ENCODE results near the gene RBM3. TPM values are rescaled to one million over a fixed set of nuclear protein-coding genes. Genes with fewer than 3 reads are reported as not detected.

Gene RBM3
- total and polyA plus RNA-seq, 2 donors (not counting 1 experiment from before 2014, with no cell fraction given), result 52.7 to 464 TPM

- H3K79me2 ChIP-seq (ENCODE audit: control insufficient read depth, insufficient read depth, low read length), result peaks cover 25% of the 10 kb centered on the region
- H4K20me1 ChIP-seq (ENCODE audit: control insufficient read depth, extremely low read depth, insufficient read depth, low read length), result no peaks in the 10 kb centered on the region
- peaks cover 2% of the 10 kb centered on the region for H3K4me1 ChIP-seq (ENCODE audit: control insufficient read depth, extremely low read depth, insufficient read depth, low read length)
- H3K27me3 ChIP-seq (ENCODE audit: control insufficient read depth, insufficient read depth, low read length), result no peaks in the 10 kb centered on the region
- H3K4me3 ChIP-seq (replicated peaks in 1 of 4; ENCODE audit: control extremely low read depth in 1 of 4, insufficient read depth in 1 of 4, low read depth in 3 of 4, low read length in 4 of 4), result no peak overlapping the region
- no peak overlapping the region for H2AFZ ChIP-seq (ENCODE audit: low read length)
- no peak overlapping the region for H3K27ac ChIP-seq (ENCODE audit: insufficient read depth, low read length)
- H3K9me3 ChIP-seq (ENCODE audit: control insufficient read depth, insufficient read depth, low read depth, low read length), result no peaks in the 10 kb centered on the region
- no peak overlapping the region for H3K4me2 ChIP-seq (ENCODE audit: extremely low read depth, insufficient read depth, low read length)
- no peak overlapping the region for H3K9ac ChIP-seq (ENCODE audit: insufficient read depth, low read length)
- peaks cover 13% of the 10 kb centered on the region for H3K36me3 ChIP-seq (ENCODE audit: control insufficient read depth, insufficient read depth, low read length)
- no peak for DNase-seq (ENCODE audit: low read depth in 2 of 2)
- TF ChIP-seq EZH2 (IDR thresholded peaks at IDR 0.05; ENCODE audit: low read length, missing control alignments), result no peak
- TF ChIP-seq, protein P1, sequence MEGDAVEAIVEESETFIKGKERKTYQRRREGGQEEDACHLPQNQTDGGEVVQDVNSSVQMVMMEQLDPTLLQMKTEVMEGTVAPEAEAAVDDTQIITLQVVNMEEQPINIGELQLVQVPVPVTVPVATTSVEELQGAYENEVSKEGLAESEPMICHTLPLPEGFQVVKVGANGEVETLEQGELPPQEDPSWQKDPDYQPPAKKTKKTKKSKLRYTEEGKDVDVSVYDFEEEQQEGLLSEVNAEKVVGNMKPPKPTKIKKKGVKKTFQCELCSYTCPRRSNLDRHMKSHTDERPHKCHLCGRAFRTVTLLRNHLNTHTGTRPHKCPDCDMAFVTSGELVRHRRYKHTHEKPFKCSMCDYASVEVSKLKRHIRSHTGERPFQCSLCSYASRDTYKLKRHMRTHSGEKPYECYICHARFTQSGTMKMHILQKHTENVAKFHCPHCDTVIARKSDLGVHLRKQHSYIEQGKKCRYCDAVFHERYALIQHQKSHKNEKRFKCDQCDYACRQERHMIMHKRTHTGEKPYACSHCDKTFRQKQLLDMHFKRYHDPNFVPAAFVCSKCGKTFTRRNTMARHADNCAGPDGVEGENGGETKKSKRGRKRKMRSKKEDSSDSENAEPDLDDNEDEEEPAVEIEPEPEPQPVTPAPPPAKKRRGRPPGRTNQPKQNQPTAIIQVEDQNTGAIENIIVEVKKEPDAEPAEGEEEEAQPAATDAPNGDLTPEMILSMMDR (conservative IDR thresholded peaks at IDR 0.05 in 1 of 2, IDR thresholded peaks at IDR 0.05 in 1 of 2; ENCODE audit: low read depth in 1 of 2, low read length in 2 of 2), result no peak
Measured at GRCh38 chrX:48579259-48579658, 5.0 kb downstream of the RBM3 start.

GRCh38 chrX:48580662-48581061 is 6.4 kb downstream of the RBM3 start:
- Histone ChIP-seq H3K9ac (ENCODE audit: insufficient read depth, low read length) (no peak overlapping the region), H3K27me3 (ENCODE audit: control insufficient read depth, insufficient read depth, low read length) (no peaks in the 10 kb centered on the region), H4K20me1 (ENCODE audit: control insufficient read depth, extremely low read depth, insufficient read depth, low read length) (no peaks in the 10 kb centered on the region), H3K4me3 (replicated peaks in 1 of 4; ENCODE audit: control extremely low read depth in 1 of 4, insufficient read depth in 1 of 4, low read depth in 3 of 4, low read length in 4 of 4) (no peak overlapping the region), H2AFZ (ENCODE audit: low read length) (no peak overlapping the region), H3K4me1 (ENCODE audit: control insufficient read depth, extremely low read depth, insufficient read depth, low read length) (no peaks in the 10 kb centered on the region), H3K79me2 (ENCODE audit: control insufficient read depth, insufficient read depth, low read length) (peaks cover 14% of the 10 kb centered on the region), H3K4me2 (ENCODE audit: extremely low read depth, insufficient read depth, low read length) (no peak overlapping the region), H3K27ac (ENCODE audit: insufficient read depth, low read length) (no peak overlapping the region), H3K9me3 (ENCODE audit: control insufficient read depth, insufficient read depth, low read depth, low read length) (no peaks in the 10 kb centered on the region), H3K36me3 (ENCODE audit: control insufficient read depth, insufficient read depth, low read length) (peaks cover 10% of the 10 kb centered on the region)
- DNase-seq (ENCODE audit: low read depth in 2 of 2), result no peak
- TF ChIP-seq EZH2 (IDR thresholded peaks at IDR 0.05; ENCODE audit: low read length, missing control alignments), result no peak
- TF ChIP-seq, protein P1 (conservative IDR thresholded peaks at IDR 0.05 in 1 of 2, IDR thresholded peaks at IDR 0.05 in 1 of 2; ENCODE audit: low read depth in 1 of 2, low read length in 2 of 2), result no peak

- H2AFZ ChIP-seq (ENCODE audit: low read length), result no peak overlapping the region
- no peaks in the 10 kb centered on the region for H3K79me2 ChIP-seq (ENCODE audit: control insufficient read depth, insufficient read depth, low read length)
- TF ChIP-seq EZH2 (IDR thresholded peaks at IDR 0.05; ENCODE audit: low read length, missing control alignments), result no peak
- TF ChIP-seq, protein P1 (conservative IDR thresholded peaks at IDR 0.05 in 1 of 2, IDR thresholded peaks at IDR 0.05 in 1 of 2; ENCODE audit: low read depth in 1 of 2, low read length in 2 of 2), result no peak
- H3K27ac ChIP-seq (ENCODE audit: insufficient read depth, low read length), result no peak overlapping the region
- H3K9ac ChIP-seq (ENCODE audit: insufficient read depth, low read length), result no peak overlapping the region
- H3K4me3 ChIP-seq (replicated peaks in 1 of 4; ENCODE audit: control extremely low read depth in 1 of 4, insufficient read depth in 1 of 4, low read depth in 3 of 4, low read length in 4 of 4), result no peak overlapping the region
- H4K20me1 ChIP-seq (ENCODE audit: control insufficient read depth, extremely low read depth, insufficient read depth, low read length), result no peaks in the 10 kb centered on the region
- no peaks in the 10 kb centered on the region for H3K4me1 ChIP-seq (ENCODE audit: control insufficient read depth, extremely low read depth, insufficient read depth, low read length)
- no peaks in the 10 kb centered on the region for H3K9me3 ChIP-seq (ENCODE audit: control insufficient read depth, insufficient read depth, low read depth, low read length)
- no peak overlapping the region for H3K4me2 ChIP-seq (ENCODE audit: extremely low read depth, insufficient read depth, low read length)
- H3K36me3 ChIP-seq (ENCODE audit: control insufficient read depth, insufficient read depth, low read length), result no peaks in the 10 kb centered on the region
- no peaks in the 10 kb centered on the region for H3K27me3 ChIP-seq (ENCODE audit: control insufficient read depth, insufficient read depth, low read length)
- DNase-seq (ENCODE audit: low read depth in 2 of 2), result no peak
Measured at GRCh38 chrX:48584698-48585097, 10.4 kb downstream of the RBM3 start.

Data from fibroblast of lung (primary cell).